Body of pancreas (tissue), 4 donors: Measurements from ENCODE around the gene SLC13A3.

Source experiments
- CTCF ChIP-seq, 7 experiments: fragments of 450-650 bp in 4 of 7; fragments of 200-600 bp in 3 of 7; sonication (generic) in 3 of 7; IDR thresholded peaks; one replicate each; pipeline ENCODE4 v1.5.1; 2016 to 2019; ENCODE audit warnings: antibody characterized with exemption in 7 of 7
- POLR2A ChIP-seq, 3 donors: fragments of 450-650 bp; IDR thresholded peaks; one replicate each; pipeline ENCODE4 v1.6.1; 2016; ENCODE audit warnings: antibody characterized with exemption in 3 of 3, mild to moderate bottlenecking in 2 of 3

DNA sequence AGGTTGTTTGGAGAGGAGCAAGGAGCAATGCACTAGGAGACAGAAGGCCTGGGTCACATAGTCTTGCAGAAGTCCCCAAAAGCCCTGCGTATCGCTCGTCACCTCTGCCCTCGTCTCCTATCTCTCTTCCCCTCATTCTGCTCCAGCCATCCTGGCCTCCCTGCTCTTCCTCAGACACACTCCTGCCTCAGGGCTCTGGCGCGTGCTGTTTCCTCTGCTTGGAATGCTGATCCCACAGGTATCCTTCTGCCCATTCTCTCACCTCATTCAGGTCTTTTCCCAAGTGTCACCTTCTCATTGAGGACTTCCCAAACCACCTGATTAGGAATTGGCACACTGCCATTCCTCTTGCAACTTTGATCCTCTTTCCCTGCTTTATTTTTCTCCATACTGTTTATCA lies 49.2 kb upstream of the SLC13A3 start:
- TF ChIP-seq CTCF (IDR thresholded peaks at IDR 0.05) (no peak), POLR2A (IDR thresholded peaks at IDR 0.05) (no peak)
